K562 (cell line): ENCODE data around the gene COPS9.

Source experiments
- CBX8 ChIP-seq: fragments of 200-600 bp; sonication (generic); IDR thresholded peaks from 2 replicates; pipeline ENCODE4 v1.6.1; 2012; ENCODE audit warnings: borderline replicate concordance, mixed run types, low read depth, mild to moderate bottlenecking, moderate library complexity, mixed read lengths, low read length, control low read depth, inconsistent platforms; ENCODE audit not compliant: poor library complexity, severe bottlenecking; ENCODE audit errors: extremely low read depth
- CC2D1A ChIP-seq: fragments of 450-650 bp; IDR thresholded peaks from 2 replicates; pipeline ENCODE4 v1.6.1; 2017; ENCODE audit warnings: mild to moderate bottlenecking
- CREBBP ChIP-seq: IDR thresholded peaks from one replicate; pipeline ENCODE4 v1.6.1; 2012; ENCODE audit warnings: low read depth, mild to moderate bottlenecking, control low read depth, inconsistent platforms, low read length
- CTCF ChIP-seq, 3 experiments: IDR thresholded peaks in 2 of 3; conservative IDR thresholded peaks in 1 of 3; 2 replicates each; pipeline ENCODE4 v1.5.1; 2011 to 2012; ENCODE audit warnings: low read length in 3 of 3, mild to moderate bottlenecking in 3 of 3, control low read depth in 2 of 3, improper control_type of control experiment in 1 of 3, inconsistent platforms in 1 of 3, low read depth in 1 of 3, mixed read lengths in 1 of 3, moderate library complexity in 1 of 3; ENCODE audit not compliant: insufficient read depth in 2 of 3
- EHMT2 ChIP-seq: fragments of 450-650 bp; IDR thresholded peaks from 2 replicates; pipeline ENCODE4 v1.6.1; 2018; ENCODE audit warnings: antibody characterized with exemption
- EZH2 ChIP-seq: IDR thresholded peaks from 2 replicates; pipeline ENCODE4 v1.6.1; 2012; ENCODE audit warnings: low read depth, mild to moderate bottlenecking, inconsistent platforms, low read length, borderline replicate concordance
- HDAC2 ChIP-seq: fragments of 450-650 bp; IDR thresholded peaks from 2 replicates; pipeline ENCODE4 v1.6.1; 2016; ENCODE audit warnings: mild to moderate bottlenecking
- MYC ChIP-seq, 2 experiments: fragments of 250-450 bp in 1 of 2; sonication (Bioruptor Pico) in 1 of 2; IDR thresholded peaks; 2 replicates each; pipeline versions ENCODE4 v1.5.1 to v1.6.1; 2012 to 2021; ENCODE audit warnings: low read depth in 2 of 2, borderline replicate concordance in 1 of 2, improper control_type of control experiment in 1 of 2, low read length in 1 of 2, mild to moderate bottlenecking in 1 of 2, moderate library complexity in 1 of 2
- RAD21 ChIP-seq, 2 experiments: fragments of 250-450 bp in 1 of 2; fragments of 450-650 bp in 1 of 2; sonication (Bioruptor Pico) in 1 of 2; formaldehyde crosslinking in 1 of 2; IDR thresholded peaks in 1 of 2; conservative IDR thresholded peaks in 1 of 2; 2 replicates each; pipeline versions ENCODE4 v1.4.0 to v1.8.0; 2020 to 2022; ENCODE audit warnings: mild to moderate bottlenecking in 2 of 2, moderate library complexity in 1 of 2
- REST ChIP-seq, 2 experiments: fragments of 450-650 bp; formaldehyde crosslinking in 1 of 2; IDR thresholded peaks; 2 replicates each; pipeline versions ENCODE4 v1.4.0 to v1.6.1; 2014 to 2020; ENCODE audit warnings: mild to moderate bottlenecking in 2 of 2, borderline replicate concordance in 1 of 2, low read depth in 1 of 2
- STAT6 ChIP-seq: sonication (generic); formaldehyde crosslinking; IDR thresholded peaks from 2 replicates; pipeline ENCODE4 v1.8.1; 2023; ENCODE audit warnings: mild to moderate bottlenecking, missing genetic modification reagents
- TFE3 ChIP-seq: fragments of 450-650 bp; formaldehyde crosslinking; IDR thresholded peaks from 2 replicates; pipeline ENCODE4 v1.4.0; 2020; ENCODE audit warnings: mild to moderate bottlenecking, mixed read lengths

- TF ChIP-seq STAT6 = no peak
- no peak for TF ChIP-seq MYC (IDR thresholded peaks at IDR 0.05; ENCODE audit: low read depth, low read length)
- no peak for TF ChIP-seq MYC (CRISPR knock-in tag; IDR thresholded peaks at IDR 0.05; ENCODE audit: borderline replicate concordance, low read depth)
- no peak for TF ChIP-seq EHMT2
- no peak for TF ChIP-seq CTCF (IDR thresholded peaks at IDR 0.05 in 2 of 3, conservative IDR thresholded peaks at IDR 0.05 in 1 of 3; ENCODE audit: insufficient read depth in 2 of 3, low read depth in 1 of 3, low read length in 3 of 3)
- TF ChIP-seq CREBBP = no peak
- TF ChIP-seq HDAC2 = no peak
- TF ChIP-seq RAD21 (CRISPR knock-in tag; conservative IDR thresholded peaks at IDR 0.05 in 1 of 2, IDR thresholded peaks at IDR 0.05 in 1 of 2) = no peak
- no peak for TF ChIP-seq EZH2
- no peak for TF ChIP-seq CBX8
- no peak for TF ChIP-seq REST (IDR thresholded peaks at IDR 0.05; ENCODE audit: borderline replicate concordance)
- no peak for TF ChIP-seq REST (CRISPR knock-in tag; IDR thresholded peaks at IDR 0.05; ENCODE audit: low read depth)
- no peak for TF ChIP-seq CC2D1A
- TF ChIP-seq TFE3 (CRISPR knock-in tag) = no peak
Measured at GRCh38 chr2:240129311-240129710, 6.8 kb downstream of the COPS9 start.
